ENCODE data around the gene KIF1C. TPM values are rescaled to one million over a fixed set of nuclear protein-coding genes. Genes with fewer than 3 reads are reported as not detected.
A peak's percentile ranks its signal among the peaks of the same experiment; 100 is the strongest.

Gene KIF1C
- total and polyA plus RNA-seq, 9 of the 15 experiments (the other 6 are each of a cell fraction or from before 2014, with no cell fraction given): 0.38 to 68.4 (median 25.1) TPM

- peak; percentile 65; the same call in 1 of the 2 replicates for TF ChIP-seq THAP12 (CRISPR knock-in tag; IDR thresholded peaks at IDR 0.05)
- TF ChIP-seq CHD4 (IDR thresholded peaks at IDR 0.05; ENCODE audit: insufficient read depth, insufficient replicate concordance, low read depth, low read length, poor library complexity, severe bottlenecking): no peak
- peak; percentile 91 for TF ChIP-seq SNIP1 (IDR thresholded peaks at IDR 0.05; ENCODE audit: low read depth)
- no peak for TF ChIP-seq PYGO2 (tag; IDR thresholded peaks at IDR 0.05)
- TF ChIP-seq ZKSCAN8 (CRISPR knock-in tag; IDR thresholded peaks at IDR 0.05): no peak
- no peak for TF ChIP-seq SMAD2 (IDR thresholded peaks at IDR 0.05; ENCODE audit: low read depth, low read length)
- TF ChIP-seq CC2D1A (IDR thresholded peaks at IDR 0.05): peak; percentile 51
- TF ChIP-seq NFRKB (IDR thresholded peaks at IDR 0.05; ENCODE audit: low read depth): no peak
- TF ChIP-seq SIRT6 (IDR thresholded peaks at IDR 0.05; ENCODE audit: low read depth, low read length): no peak
- TF ChIP-seq ZNF644 (tag; IDR thresholded peaks at IDR 0.05; ENCODE audit: low read depth): no peak
- no peak for TF ChIP-seq MAFF (IDR thresholded peaks at IDR 0.05; ENCODE audit: low read length)
- peak; percentile 96 for TF ChIP-seq SP2 (IDR thresholded peaks at IDR 0.05; ENCODE audit: extremely low read depth, low read depth, low read length, poor library complexity, severe bottlenecking)
- no peak for TF ChIP-seq ZNF165 (CRISPR knock-in tag; IDR thresholded peaks at IDR 0.05; ENCODE audit: borderline replicate concordance)
- TF ChIP-seq CTCF (IDR thresholded peaks at IDR 0.05 in 2 of 3, conservative IDR thresholded peaks at IDR 0.05 in 1 of 3; ENCODE audit: insufficient read depth in 2 of 3, low read depth in 1 of 3, low read length in 3 of 3): peak; percentile 42 to 46 (median 44); a peak in 5 of 6 replicates
- no peak for TF ChIP-seq ZNF197 (CRISPR knock-in tag; IDR thresholded peaks at IDR 0.05; ENCODE audit: low read depth)
Observed at GRCh38 chr17:5055543-5055942, 57.8 kb downstream of the KIF1C start (continued).

Measured in K562 (cell line).